T-cell (primary cell): ENCODE data around the gene DUSP12. TPM values are rescaled to one million over a fixed set of nuclear protein-coding genes. Genes with fewer than 3 reads are reported as not detected.

Experiments
- ATAC-seq, 4 experiments: fragments of 200-7000 bp in 3 of 4; fragments of 150-1000 bp in 1 of 4; cut with Tn5 transposase; replicated peaks in 1 of 4; 1 replicate in 3 of 4; 2 replicates in 1 of 4; pipeline ENCODE4 v1.10.0; 2021; ENCODE audit warnings: moderate library complexity in 3 of 4, mild to moderate bottlenecking in 2 of 4, moderate number of reproducible peaks in 1 of 4
- CTCF ChIA-PET, 2 donors: fragments of 300-600 bp; sonication (Branson Sonifier 250); formaldehyde crosslinking; loops; one replicate each; lab custom pipeline; 2022; ENCODE audit warnings: antibody characterized with exemption in 2 of 2; lab: Charles Lee
- POLR2A ChIA-PET, 2 donors: fragments of 300-600 bp; sonication (Branson Sonifier 250); formaldehyde crosslinking; loops; one replicate each; lab custom pipeline; 2022; ENCODE audit warnings: antibody characterized with exemption in 2 of 2; lab: Charles Lee
- DNase-seq, 35 experiments: peaks; one replicate each; pipeline versions ENCODE4 v3.0.0 to v3.0.0-alpha.2; 2013 to 2023
- H3K27ac ChIP-seq: one replicate; pipeline ENCODE4 v1.5.1; 2013; ENCODE audit warnings: low read length
- H3K27me3 ChIP-seq, 2 experiments: replicated peaks in 1 of 2; 1 replicate in 1 of 2; 2 replicates in 1 of 2; pipeline versions ENCODE4 v1.6.1 to v1.7.0; 2013; ENCODE audit warnings: low read length in 1 of 2, mixed read lengths in 1 of 2; ENCODE audit not compliant: control insufficient read depth in 2 of 2, insufficient read depth in 2 of 2; ENCODE audit errors: extremely low read depth in 1 of 2
- H3K36me3 ChIP-seq, 2 donors: 1 replicate in 1 of 2; 2 replicates in 1 of 2; pipeline versions ENCODE4 v1.6.1 to v1.7.0; 2013; ENCODE audit warnings: low read length in 1 of 2; ENCODE audit not compliant: control insufficient read depth in 2 of 2, insufficient read depth in 1 of 2; ENCODE audit errors: extremely low read depth in 1 of 2
- H3K4me1 ChIP-seq, 2 experiments: 1 replicate in 1 of 2; 2 replicates in 1 of 2; pipeline versions ENCODE4 v1.6.1 to v1.7.0; 2013; ENCODE audit warnings: low read length in 2 of 2, mixed read lengths in 1 of 2; ENCODE audit not compliant: insufficient read depth in 2 of 2, control insufficient read depth in 1 of 2; ENCODE audit errors: extremely low read depth in 1 of 2
- H3K4me3 ChIP-seq, 2 donors: 1 replicate in 1 of 2; 2 replicates in 1 of 2; pipeline versions ENCODE4 v1.5.1 to v1.7.0; 2013; ENCODE audit warnings: mild to moderate bottlenecking in 2 of 2, low read length in 1 of 2, moderate library complexity in 1 of 2; ENCODE audit not compliant: control insufficient read depth in 1 of 2; ENCODE audit errors: extremely low read depth in 1 of 2
- H3K9me3 ChIP-seq: 2 replicates; pipeline ENCODE4 v1.7.0; 2013
- H3K27ac Mint-ChIP-seq, 2 donors: one replicate each; pipeline ENCODE4 v1.8.0; 2020 to 2021; ENCODE audit warnings: mild to moderate bottlenecking in 2 of 2, mixed read lengths in 2 of 2
- H3K27me3 Mint-ChIP-seq, 2 donors: one replicate each; pipeline ENCODE4 v1.8.0; 2021 to 2022; ENCODE audit warnings: mixed read lengths in 2 of 2
- H3K36me3 Mint-ChIP-seq: one replicate; pipeline ENCODE4 v1.8.0; 2021; ENCODE audit warnings: mixed read lengths
- H3K4me1 Mint-ChIP-seq, 3 donors: one replicate each; pipeline ENCODE4 v1.8.0; 2020 to 2022; ENCODE audit warnings: mixed read lengths in 3 of 3, mild to moderate bottlenecking in 1 of 3
- H3K4me3 Mint-ChIP-seq, 3 donors: one replicate each; pipeline ENCODE4 v1.8.0; 2020 to 2022; ENCODE audit warnings: mild to moderate bottlenecking in 3 of 3, mixed read lengths in 3 of 3, moderate library complexity in 3 of 3
- H3K9me3 Mint-ChIP-seq, 3 donors: one replicate each; pipeline ENCODE4 v1.8.0; 2020 to 2022; ENCODE audit warnings: mixed read lengths in 3 of 3
- WGBS: methylation state at CpG from one replicate; pipeline ENCODE4 v1.1.5; 2013; ENCODE audit warnings: missing lambda C conversion rate; ENCODE audit not compliant: insufficient coverage; 5-methylcytosine and 5-hydroxymethylcytosine counted together
- total RNA-seq, 35 experiments: library from RNA in 6 of 35; stranded (reverse) in 6 of 35; fragments of 120-200 nt in 1 of 35; gene quantifications; one replicate each; pipeline versions ENCODE4 v1.2.1 to v1.2.4 and lab custom pipeline; 2013 to 2026

The DUSP12 gene
- total RNA-seq, 5 donors from 2014 or later (not counting 1 experiment from before 2014, with no cell fraction given), result 18.9 to 33.5 (median 29.1) TPM

GRCh38 chr1:161731241-161731640, 18.3 kb upstream of the DUSP12 start:
- DNase-seq, result no peak
- no CpG with 5 or more reads among the region's 6 CpGs for WGBS
- H3K4me3 Mint-ChIP-seq, result no peak overlapping the region
- H3K4me1 Mint-ChIP-seq, result peaks cover 22 to 41% (median 37%) of the 10 kb centered on the region in 3 donors
- Histone ChIP-seq H3K27me3 (peaks cover 0 to 5% of the 10 kb centered on the region in 2 experiments), H3K9me3 (no peaks in the 10 kb centered on the region), H3K4me3 (no peak overlapping the region), H3K4me1 (peaks cover 8 to 28% of the 10 kb centered on the region in 2 experiments), H3K27ac (no peak overlapping the region), H3K36me3 (no peaks in the 10 kb centered on the region)
- peaks cover 4 to 5% of the 10 kb centered on the region in 2 donors for H3K27me3 Mint-ChIP-seq
- ChIA-PET CTCF (no interaction called here), POLR2A (no interaction called here)
- ATAC-seq, result no peak
- peak overlapping the region in 1 of 2 donors; percentile 32 for H3K27ac Mint-ChIP-seq
- no peaks in the 10 kb centered on the region for H3K36me3 Mint-ChIP-seq
- no peaks in the 10 kb centered on the region for H3K9me3 Mint-ChIP-seq

- H3K36me3 Mint-ChIP-seq, result no peaks in the 10 kb centered on the region
- Histone ChIP-seq H3K36me3 (no peaks in the 10 kb centered on the region), H3K27ac (no peak overlapping the region), H3K27me3 (peaks cover 0 to 5% of the 10 kb centered on the region in 2 experiments), H3K9me3 (no peaks in the 10 kb centered on the region), H3K4me1 (peaks cover 7 to 25% of the 10 kb centered on the region in 2 experiments), H3K4me3 (no peak overlapping the region)
- peaks cover 22 to 41% (median 37%) of the 10 kb centered on the region in 3 donors for H3K4me1 Mint-ChIP-seq
- peaks cover 4 to 5% of the 10 kb centered on the region in 2 donors for H3K27me3 Mint-ChIP-seq
- H3K27ac Mint-ChIP-seq, result no peak overlapping the region
- ChIA-PET CTCF (interaction anchor here in 1 of 2 donors (0.7 kb wide), 1 partner anchor 80 kb away, joined by 3 read pairs; no protein-coding TSS in a partner anchor), POLR2A (no interaction called here)
- no peak overlapping the region for H3K4me3 Mint-ChIP-seq
- H3K9me3 Mint-ChIP-seq, result no peaks in the 10 kb centered on the region
- 86% methylated on average over 1 of the region's 5 CpGs for WGBS
- DNase-seq, result no peak
- no peak for ATAC-seq
Measured at GRCh38 chr1:161731981-161732718, 17.4 kb upstream of the DUSP12 start.

GRCh38 chr1:161733526-161733925, 16.1 kb upstream of the DUSP12 start:
- DNase-seq (no peak), ATAC-seq (no peak)
- H3K4me1 Mint-ChIP-seq, result peaks cover 16 to 36% (median 28%) of the 10 kb centered on the region in 3 donors
- no peaks in the 10 kb centered on the region for H3K36me3 Mint-ChIP-seq
- CTCF ChIA-PET, result interaction anchor here in 1 of 2 donors (0.6 kb wide), 1 partner anchor 1045 kb away, joined by 3 read pairs; no protein-coding TSS in a partner anchor
- H3K9me3 Mint-ChIP-seq, result no peaks in the 10 kb centered on the region
- POLR2A ChIA-PET, result no interaction called here
- H3K9me3 ChIP-seq, result no peaks in the 10 kb centered on the region
- H3K4me1 ChIP-seq, result peaks cover 0 to 16% of the 10 kb centered on the region in 2 experiments
- H3K4me3 ChIP-seq, result no peak overlapping the region
- H3K27me3 Mint-ChIP-seq, result peaks cover 4 to 5% of the 10 kb centered on the region in 2 donors
- H3K27ac Mint-ChIP-seq, result no peak overlapping the region
- no peak overlapping the region for H3K4me3 Mint-ChIP-seq
- H3K27me3 ChIP-seq, result peaks cover 0 to 5% of the 10 kb centered on the region in 2 experiments
- no CpG with 5 or more reads among the region's 1 CpG for WGBS
- H3K27ac ChIP-seq, result no peak overlapping the region
- H3K36me3 ChIP-seq, result no peaks in the 10 kb centered on the region

- no peaks in the 10 kb centered on the region for H3K36me3 ChIP-seq
- Mint-ChIP-seq H3K27ac (no peak overlapping the region), H3K9me3 (no peaks in the 10 kb centered on the region), H3K4me1 (peaks cover 16 to 38% (median 25%) of the 10 kb centered on the region in 3 donors), H3K36me3 (no peaks in the 10 kb centered on the region), H3K27me3 (peaks cover 4 to 5% of the 10 kb centered on the region in 2 donors), H3K4me3 (no peak overlapping the region)
- no peak overlapping the region for H3K27ac ChIP-seq
- POLR2A ChIA-PET, result no interaction called here
- no peaks in the 10 kb centered on the region for H3K9me3 ChIP-seq
- WGBS, result 96% methylated on average over 2 of the region's 3 CpGs
- CTCF ChIA-PET, result no interaction called here
- H3K27me3 ChIP-seq, result peaks cover 0 to 3% of the 10 kb centered on the region in 2 experiments
- H3K4me1 ChIP-seq, result peaks cover 0 to 23% of the 10 kb centered on the region in 2 experiments
- no peak overlapping the region for H3K4me3 ChIP-seq
- no peak for ATAC-seq
- DNase-seq, result no peak
Measured at GRCh38 chr1:161735837-161736236, 13.7 kb upstream of the DUSP12 start.

GRCh38 chr1:161736335-161736969, 13.1 kb upstream of the DUSP12 start:
- Mint-ChIP-seq H3K27ac (no peak overlapping the region), H3K36me3 (no peaks in the 10 kb centered on the region), H3K27me3 (peaks cover 4 to 5% of the 10 kb centered on the region in 2 donors), H3K4me1 (peaks cover 22 to 37% (median 23%) of the 10 kb centered on the region in 3 donors), H3K4me3 (no peak overlapping the region), H3K9me3 (no peaks in the 10 kb centered on the region)
- no peak overlapping the region for H3K4me3 ChIP-seq
- ATAC-seq, result no peak
- no peak for DNase-seq
- H3K27ac ChIP-seq, result no peak overlapping the region
- no peaks in the 10 kb centered on the region for H3K9me3 ChIP-seq
- peaks cover 0 to 26% of the 10 kb centered on the region in 2 experiments for H3K4me1 ChIP-seq
- H3K27me3 ChIP-seq, result no peaks in the 10 kb centered on the region
- CTCF ChIA-PET, result interaction anchor here (0.5 to 6.3 kb wide), 5 partner anchors 10 to 252 kb away, joined by 3 to 34 read pairs (median 3); no protein-coding TSS in a partner anchor
- H3K36me3 ChIP-seq, result no peaks in the 10 kb centered on the region
- 60% methylated on average over 1 of the region's 4 CpGs for WGBS
- POLR2A ChIA-PET, result interaction anchor here in 1 of 2 donors (0.5 kb wide), 1 partner anchor 18 kb away, joined by 4 read pairs; no protein-coding TSS in a partner anchor

GRCh38 chr1:161737625-161738024, 12.0 kb upstream of the DUSP12 start:
- Histone ChIP-seq H3K4me3 (no peak overlapping the region), H3K9me3 (no peaks in the 10 kb centered on the region), H3K36me3 (no peaks in the 10 kb centered on the region), H3K27me3 (no peaks in the 10 kb centered on the region), H3K27ac (no peak overlapping the region), H3K4me1 (peaks cover 0 to 26% of the 10 kb centered on the region in 2 experiments)
- no peaks in the 10 kb centered on the region for H3K9me3 Mint-ChIP-seq
- WGBS, result no CpG with 5 or more reads among the region's 2 CpGs
- no peak for DNase-seq
- H3K27me3 Mint-ChIP-seq, result peaks cover 2 to 5% of the 10 kb centered on the region in 2 donors
- H3K36me3 Mint-ChIP-seq, result no peaks in the 10 kb centered on the region
- peaks cover 23 to 33% (median 25%) of the 10 kb centered on the region in 3 donors for H3K4me1 Mint-ChIP-seq
- H3K27ac Mint-ChIP-seq, result no peak overlapping the region
- ChIA-PET CTCF (interaction anchor here (0.5 to 6.3 kb wide), 12 partner anchors 8 to 359 kb away, joined by 3 to 34 read pairs (median 4); partner anchors contain the start of gene DUSP12 (in 1 of the 2)), POLR2A (no interaction called here)
- ATAC-seq, result no peak
- H3K4me3 Mint-ChIP-seq, result no peak overlapping the region
